ENCODE data around the gene SCPEP1. TPM values are rescaled to one million over a fixed set of nuclear protein-coding genes. Genes with fewer than 3 reads are reported as not detected.

The SCPEP1 gene
- total RNA-seq, 1 donor, result 8.3 TPM

- no peak for DNase-seq (ENCODE audit: low read depth in 2 of 3, low spot score in 2 of 3)
Measured at GRCh38 chr17:57037411-57037810, 59.5 kb downstream of the SCPEP1 start.

GRCh38 chr17:57038486-57038885 lies 60.6 kb downstream of the SCPEP1 start:
- DNase-seq (ENCODE audit: low read depth in 2 of 3, low spot score in 2 of 3), result no peak

- no peak for DNase-seq (ENCODE audit: low read depth in 2 of 3, low spot score in 2 of 3)
Measured at GRCh38 chr17:57040571-57040970, 62.6 kb downstream of the SCPEP1 start.

DNA sequence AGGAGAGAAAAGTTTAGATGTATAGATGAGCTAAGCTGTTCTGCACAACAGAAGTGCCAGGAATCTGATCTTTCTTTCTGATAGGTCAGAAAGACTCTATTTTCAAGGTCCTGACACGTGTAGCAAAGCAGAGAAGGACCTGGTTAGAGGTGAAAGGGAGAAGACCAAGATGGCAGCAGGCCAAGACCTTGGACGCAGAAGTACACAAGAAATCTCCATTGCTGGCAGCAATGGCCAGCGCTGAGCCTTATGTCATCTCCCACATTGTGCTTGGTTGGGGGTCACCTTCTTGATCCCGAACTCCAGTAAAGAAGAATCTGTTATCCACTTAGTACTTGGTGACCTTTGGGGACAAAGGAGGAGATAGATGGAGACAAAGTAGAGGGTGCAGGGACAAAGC lies 65.3 kb downstream of the SCPEP1 start:
- no peak for DNase-seq (ENCODE audit: low read depth in 2 of 3, low spot score in 2 of 3)

GRCh38 chr17:57044976-57045867 lies 67.3 kb downstream of the SCPEP1 start:
- DNase-seq (ENCODE audit: low read depth in 2 of 3, low spot score in 2 of 3), result peak in 1 of 3 donors; percentile 5

GRCh38 chr17:57045868-57046704 lies 68.2 kb downstream of the SCPEP1 start:
- DNase-seq (ENCODE audit: low read depth in 2 of 3, low spot score in 2 of 3), result peak in 1 of 3 donors; percentile 25

DNA sequence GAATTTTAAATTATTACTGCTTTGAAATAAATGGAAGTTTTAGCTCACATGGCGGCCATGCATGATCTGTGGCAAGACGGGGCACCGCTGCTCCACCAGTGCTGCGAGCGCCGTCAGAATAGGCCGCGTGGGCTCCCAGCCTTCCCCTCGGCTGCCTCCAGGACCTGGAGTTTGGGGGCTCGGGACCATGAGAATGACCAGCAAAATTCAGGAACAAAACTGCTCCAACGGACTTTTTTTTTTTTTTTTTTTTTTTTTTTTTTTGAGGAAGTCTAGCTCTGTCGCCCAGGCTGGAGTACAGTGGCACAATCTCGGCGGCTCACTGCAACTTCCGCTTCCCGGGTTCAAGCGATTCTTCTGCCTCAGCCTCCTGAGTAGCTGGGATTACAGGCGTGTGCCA lies 68.8 kb downstream of the SCPEP1 start:
- DNase-seq (ENCODE audit: low read depth in 2 of 3, low spot score in 2 of 3), result peak in 1 of 3 donors; percentile 18

- DNase-seq (ENCODE audit: low read depth in 2 of 3, low spot score in 2 of 3), result no peak
Measured at GRCh38 chr17:57048096-57048495, 70.2 kb downstream of the SCPEP1 start.

DNA sequence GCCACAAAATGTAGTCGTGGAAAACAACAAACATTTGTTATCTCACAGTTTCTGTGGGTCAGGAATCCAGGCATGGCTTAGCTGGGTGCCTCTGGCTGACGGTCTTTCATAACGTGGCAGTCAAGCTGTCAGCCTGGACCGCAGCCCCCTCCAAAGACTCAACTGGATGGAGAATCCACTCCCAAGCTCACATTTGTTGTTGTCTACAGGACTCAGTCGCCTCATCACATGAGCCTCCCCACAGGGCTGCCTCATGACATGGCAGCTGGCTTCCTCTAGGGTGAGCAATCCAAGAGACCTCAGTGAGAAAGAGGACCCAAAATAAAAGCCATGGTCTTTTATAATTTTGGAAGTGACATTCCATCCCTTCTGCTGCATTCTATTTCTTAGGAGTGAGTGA lies 72.4 kb downstream of the SCPEP1 start:
- no peak for DNase-seq (ENCODE audit: low read depth in 2 of 3, low spot score in 2 of 3)

DNA sequence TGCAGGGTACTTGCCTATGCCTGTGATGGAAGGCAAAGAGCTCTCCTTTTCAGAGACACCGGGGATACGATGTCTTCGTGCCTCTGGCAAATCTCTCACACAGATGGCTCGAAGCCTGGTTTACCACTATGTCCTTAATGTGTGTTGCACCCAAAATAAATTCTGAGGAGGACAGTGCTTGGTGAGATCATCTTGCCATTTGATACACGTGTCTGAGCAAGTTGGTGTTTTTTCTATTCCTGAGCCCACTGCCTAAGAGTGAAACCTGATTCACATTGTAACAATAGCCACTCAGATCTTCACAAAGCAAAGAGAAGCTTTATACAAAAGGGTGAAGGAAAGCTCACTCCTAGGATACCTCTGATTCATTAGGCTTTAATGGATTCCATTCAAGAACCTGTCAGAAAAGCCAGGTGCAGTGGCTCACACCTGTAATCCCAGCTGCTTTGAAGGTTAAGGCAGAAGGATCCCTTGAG lies 74.0 kb downstream of the SCPEP1 start:
- DNase-seq (ENCODE audit: low read depth in 2 of 3, low spot score in 2 of 3), result no peak

Other genes with a start within 250 kb of the SCPEP1 start
- gene C17orf67, start 144.2 kb upstream of the SCPEP1 start, total RNA-seq, result 2.4 TPM
- 8.9 TPM for gene DGKE, start 144.0 kb upstream of the SCPEP1 start, total RNA-seq
- gene TRIM25, start 64.1 kb upstream of the SCPEP1 start, total RNA-seq, result 35.5 TPM
- 7.8 TPM for gene COIL, start 17.1 kb upstream of the SCPEP1 start, total RNA-seq
- gene AKAP1, start 107.1 kb downstream of the SCPEP1 start, total RNA-seq, result 42.8 TPM

All from hematopoietic multipotent progenitor cell (in vitro differentiated cells).